PC-9 (cell line): Measurements from ENCODE around the gene FAM229A.

Source experiments
- CTCF ChIP-seq: fragments of 200-600 bp; sonication (generic); conservative IDR thresholded peaks from 2 replicates; pipeline ENCODE4 v1.6.1; 2017; ENCODE audit warnings: mixed run types, antibody characterized with exemption, mild to moderate bottlenecking, moderate library complexity
- EZH2 ChIP-seq: fragments of 200-600 bp; sonication (generic); IDR thresholded peaks from 2 replicates; pipeline ENCODE4 v1.8.0; 2017; ENCODE audit warnings: antibody characterized with exemption, low read depth

- TF ChIP-seq EZH2 (no peak), CTCF (no peak)
These were observed 40.5 kb downstream of the FAM229A start for GRCh38 chr1:32321712-32322291.
